ENCODE results near the gene HP1BP3. TPM values are rescaled to one million over a fixed set of nuclear protein-coding genes. Genes with fewer than 3 reads are reported as not detected.
"Not testable (repeated sequence)": the region's sequence is repeated elsewhere in the genome, so short reads cannot be mapped to it uniquely, and the experiment has no call there.

Gene HP1BP3
- polyA plus RNA-seq, 1 donor from 2014 or later = 230 TPM

- Mint-ChIP-seq H3K36me3 (peaks cover 3% of the 10 kb centered on the region), H3K4me3 (no peak overlapping the region), H3K27me3 (peaks cover 11% of the 10 kb centered on the region), H3K9me3 (no peaks in the 10 kb centered on the region), H3K4me1 (peaks cover 0 to 4% (median 2%) of the 10 kb centered on the region in 3 donors), H3K27ac (no peak overlapping the region)
Measured at GRCh38 chr1:20726118-20726911, 60.8 kb downstream of the HP1BP3 start.

- H3K27me3 Mint-ChIP-seq = peaks cover 4% of the 10 kb centered on the region
- H3K9me3 Mint-ChIP-seq = no peaks in the 10 kb centered on the region
- H3K4me3 Mint-ChIP-seq = no peak overlapping the region
- peaks cover 3% of the 10 kb centered on the region for H3K36me3 Mint-ChIP-seq
- no peak overlapping the region for H3K27ac Mint-ChIP-seq
- H3K4me1 Mint-ChIP-seq = peaks cover 0 to 4% (median 0%) of the 10 kb centered on the region in 3 donors
Measured at GRCh38 chr1:20725189-20726117, 61.7 kb downstream of the HP1BP3 start.

- no peak overlapping the region for H3K27ac Mint-ChIP-seq
- no peaks in the 10 kb centered on the region for H3K9me3 Mint-ChIP-seq
- no peak overlapping the region for H3K4me3 Mint-ChIP-seq
- H3K27me3 Mint-ChIP-seq = no peaks in the 10 kb centered on the region
- no peaks in the 10 kb centered on the region for H3K4me1 Mint-ChIP-seq
- H3K36me3 Mint-ChIP-seq = peaks cover 2% of the 10 kb centered on the region
Measured at GRCh38 chr1:20724364-20725188, 62.5 kb downstream of the HP1BP3 start.

- H3K9me3 Mint-ChIP-seq = no peaks in the 10 kb centered on the region
- H3K4me1 Mint-ChIP-seq = peaks cover 0 to 3% (median 1%) of the 10 kb centered on the region in 3 donors
- no peak overlapping the region for H3K27ac Mint-ChIP-seq
- H3K4me3 Mint-ChIP-seq = no peak overlapping the region
- peaks cover 2% of the 10 kb centered on the region for H3K36me3 Mint-ChIP-seq
- H3K27me3 Mint-ChIP-seq = peaks cover 4% of the 10 kb centered on the region
Measured at GRCh38 chr1:20723537-20724363, 63.4 kb downstream of the HP1BP3 start.

- no peak overlapping the region for H3K27ac Mint-ChIP-seq
- H3K4me3 Mint-ChIP-seq = no peak overlapping the region
- peaks cover 2 to 5% (median 2%) of the 10 kb centered on the region in 3 donors for H3K4me1 Mint-ChIP-seq
- H3K27me3 Mint-ChIP-seq = peaks cover 10% of the 10 kb centered on the region
- no peaks in the 10 kb centered on the region for H3K9me3 Mint-ChIP-seq
- H3K36me3 Mint-ChIP-seq = peaks cover 2% of the 10 kb centered on the region
Measured at GRCh38 chr1:20723159-20723536, 64.0 kb downstream of the HP1BP3 start.

GRCh38 chr1:20721117-20722061 lies 65.7 kb downstream of the HP1BP3 start:
- H3K36me3 Mint-ChIP-seq = peaks cover 2% of the 10 kb centered on the region
- H3K4me1 Mint-ChIP-seq = peaks cover 2 to 5% (median 4%) of the 10 kb centered on the region in 3 donors
- H3K27ac Mint-ChIP-seq = peak overlapping the region in 2 of 3 donors; percentile 3 to 32
- H3K4me3 Mint-ChIP-seq = no peak overlapping the region
- H3K9me3 Mint-ChIP-seq = no peaks in the 10 kb centered on the region
- H3K27me3 Mint-ChIP-seq = peaks cover 16% of the 10 kb centered on the region

- H3K4me1 Mint-ChIP-seq = peaks cover 2 to 5% (median 4%) of the 10 kb centered on the region in 3 donors
- H3K4me3 Mint-ChIP-seq = no peak overlapping the region
- H3K27ac Mint-ChIP-seq = peak overlapping the region in 1 of 3 donors; percentile 32
- no peaks in the 10 kb centered on the region for H3K9me3 Mint-ChIP-seq
- H3K36me3 Mint-ChIP-seq = peaks cover 2% of the 10 kb centered on the region
- peaks cover 23% of the 10 kb centered on the region for H3K27me3 Mint-ChIP-seq
Measured at GRCh38 chr1:20720631-20721091, 66.4 kb downstream of the HP1BP3 start.

GRCh38 chr1:20719871-20720620 lies 67.1 kb downstream of the HP1BP3 start:
- H3K9me3 Mint-ChIP-seq = no peaks in the 10 kb centered on the region
- H3K27ac Mint-ChIP-seq = peak overlapping the region in 2 of 3 donors; percentile 13 to 88
- H3K27me3 Mint-ChIP-seq = peaks cover 24% of the 10 kb centered on the region
- H3K4me1 Mint-ChIP-seq = peaks cover 2 to 5% (median 4%) of the 10 kb centered on the region in 3 donors
- H3K36me3 Mint-ChIP-seq = peaks cover 2% of the 10 kb centered on the region
- peak overlapping the region in 1 of 4 donors; percentile 73 for H3K4me3 Mint-ChIP-seq

- peaks cover 26% of the 10 kb centered on the region for H3K27me3 Mint-ChIP-seq
Measured at GRCh38 chr1:20719261-20719660, 67.8 kb downstream of the HP1BP3 start.

GRCh38 chr1:20718343-20718882 lies 68.7 kb downstream of the HP1BP3 start:
- Mint-ChIP-seq H3K27me3 (peaks cover 28% of the 10 kb centered on the region), H3K27ac (peak overlapping the region; percentile 83 to 92 (median 88)), H3K4me3 (peak overlapping the region; percentile 59 to 91 (median 78))
- H3K9me3 Mint-ChIP-seq, H3K36me3 Mint-ChIP-seq, H3K4me1 Mint-ChIP-seq: not testable (repeated sequence)

More at GRCh38 chr1:20719261-20719660, 67.8 kb downstream of the HP1BP3 start:
- Mint-ChIP-seq H3K4me1 (peaks cover 2 to 5% (median 4%) of the 10 kb centered on the region in 3 donors), H3K9me3 (no peaks in the 10 kb centered on the region), H3K27ac (peak overlapping the region in 2 of 3 donors; percentile 83 to 88), H3K36me3 (peaks cover 2% of the 10 kb centered on the region), H3K4me3 (peak overlapping the region in 1 of 4 donors; percentile 73)

- H3K4me1 Mint-ChIP-seq = peaks cover 2 to 5% (median 4%) of the 10 kb centered on the region in 3 donors
- H3K9me3 Mint-ChIP-seq = no peaks in the 10 kb centered on the region
- peaks cover 28% of the 10 kb centered on the region for H3K27me3 Mint-ChIP-seq
- peak within 1 kb of the TSS; percentile 88 to 97 (median 92) for H3K27ac Mint-ChIP-seq
- H3K4me3 Mint-ChIP-seq = peak within 1 kb of the TSS; percentile 59 to 91 (median 79)
- H3K36me3 Mint-ChIP-seq = peaks cover 2% of the 10 kb centered on the region
Measured at GRCh38 chr1:20717452-20718342, 69.4 kb downstream of the HP1BP3 start, which contains the start of gene KIF17. KIF17 (minus strand) TSS chr1:20718007; CDS start chr1:20717706, 301 bp downstream.
